H9 (cell line): Measurements from ENCODE around the gene METTL17. TPM values are rescaled to one million over a fixed set of nuclear protein-coding genes. Genes with fewer than 3 reads are reported as not detected.
A peak's percentile ranks its signal among the peaks of the same experiment; 100 is the strongest.

Source experiments
- DNase-seq: peaks from one replicate; pipeline ENCODE4 v3.0.0-alpha.2; 2017
- H2AFZ ChIP-seq: one replicate; pipeline ENCODE4 v1.6.1; 2013; ENCODE audit warnings: mild to moderate bottlenecking, low read length, control low read depth, moderate library complexity
- H2AK5ac ChIP-seq: 2 replicates; pipeline ENCODE4 v1.6.1; 2013; ENCODE audit warnings: low read length, control low read depth, mixed read lengths; ENCODE audit not compliant: insufficient read length
- H2BK120ac ChIP-seq: one replicate; pipeline ENCODE4 v1.6.1; 2013; ENCODE audit warnings: low read depth, mild to moderate bottlenecking, low read length, control low read depth, inconsistent platforms; ENCODE audit not compliant: poor library complexity, severe bottlenecking
- H2BK12ac ChIP-seq: 2 replicates; pipeline ENCODE4 v1.6.1; 2013; ENCODE audit warnings: low read length, control low read depth, mixed read lengths, low read depth; ENCODE audit not compliant: insufficient read length
- H2BK15ac ChIP-seq: 2 replicates; pipeline ENCODE4 v1.6.1; 2013; ENCODE audit warnings: low read depth, low read length, control low read depth
- H2BK20ac ChIP-seq: one replicate; pipeline ENCODE4 v1.6.1; 2013; ENCODE audit warnings: low read depth, mild to moderate bottlenecking, low read length, control low read depth, inconsistent platforms; ENCODE audit not compliant: poor library complexity, severe bottlenecking
- H2BK5ac ChIP-seq: 2 replicates; pipeline ENCODE4 v1.6.1; 2013; ENCODE audit warnings: low read length, control low read depth, mixed read lengths; ENCODE audit not compliant: insufficient read length
- H3K14ac ChIP-seq: 2 replicates; pipeline ENCODE4 v1.6.1; 2013; ENCODE audit warnings: low read length, control low read depth; ENCODE audit not compliant: insufficient read depth
- H3K18ac ChIP-seq: 2 replicates; pipeline ENCODE4 v1.6.1; 2013; ENCODE audit warnings: low read depth, mild to moderate bottlenecking, mixed read lengths, low read length, control low read depth; ENCODE audit not compliant: insufficient read length
- H3K23ac ChIP-seq: 2 replicates; pipeline ENCODE4 v1.6.1; 2013; ENCODE audit warnings: low read length, control low read depth, mixed read lengths, low read depth; ENCODE audit not compliant: insufficient read length
- H3K23me2 ChIP-seq: 2 replicates; pipeline ENCODE4 v1.6.1; 2013; ENCODE audit warnings: low read depth, mild to moderate bottlenecking, mixed read lengths, low read length, control low read depth; ENCODE audit not compliant: insufficient read length, poor library complexity, severe bottlenecking
- H3K27ac ChIP-seq: 2 replicates; pipeline ENCODE4 v1.5.1; 2013; ENCODE audit warnings: low read length, control low read depth, mixed read lengths, low read depth; ENCODE audit not compliant: insufficient read length
- H3K27me3 ChIP-seq: 2 replicates; pipeline ENCODE4 v1.6.1; 2013; ENCODE audit warnings: low read length, control low read depth, inconsistent platforms; ENCODE audit not compliant: insufficient read depth
- H3K4ac ChIP-seq: 2 replicates; pipeline ENCODE4 v1.6.1; 2013; ENCODE audit warnings: low read depth, mild to moderate bottlenecking, control low read depth, inconsistent platforms, low read length, moderate library complexity
- H3K4me1 ChIP-seq: 2 replicates; pipeline ENCODE4 v1.6.1; 2013; ENCODE audit warnings: low read length, control low read depth, inconsistent platforms; ENCODE audit not compliant: insufficient read depth
- H3K4me2 ChIP-seq: 2 replicates; pipeline ENCODE4 v1.6.1; 2013; ENCODE audit warnings: low read length, control low read depth, mixed read lengths; ENCODE audit not compliant: insufficient read length, insufficient read depth
- H3K56ac ChIP-seq: 2 replicates; pipeline ENCODE4 v1.6.1; 2013; ENCODE audit warnings: low read depth, mild to moderate bottlenecking, mixed read lengths, low read length, control low read depth; ENCODE audit not compliant: insufficient read length
- H3K79me1 ChIP-seq: 2 replicates; pipeline ENCODE4 v1.6.1; 2013; ENCODE audit warnings: low read depth, mild to moderate bottlenecking, moderate library complexity, low read length, control low read depth, inconsistent platforms; ENCODE audit not compliant: insufficient read depth, poor library complexity, severe bottlenecking
- H3K79me2 ChIP-seq: 2 replicates; pipeline ENCODE4 v1.6.1; 2013; ENCODE audit warnings: low read length, control low read depth, inconsistent platforms; ENCODE audit not compliant: insufficient read depth
- H3K9ac ChIP-seq: 2 replicates; pipeline ENCODE4 v1.6.1; 2013; ENCODE audit warnings: low read length, control low read depth, mixed read lengths; ENCODE audit not compliant: insufficient read length; ENCODE audit errors: extremely low read depth
- H3K9me3 ChIP-seq: one replicate; pipeline ENCODE4 v1.6.1; 2013; ENCODE audit warnings: low read depth, low read length, inconsistent platforms; ENCODE audit not compliant: control insufficient read depth
- H3T11ph ChIP-seq: one replicate; pipeline ENCODE4 v1.6.1; 2013; ENCODE audit warnings: mild to moderate bottlenecking, low read length, control low read depth, inconsistent platforms
- H4K20me1 ChIP-seq: one replicate; pipeline ENCODE4 v1.6.1; 2013; ENCODE audit not compliant: control insufficient read depth, insufficient read length, insufficient read depth
- H4K5ac ChIP-seq: 2 replicates; pipeline ENCODE4 v1.6.1; 2013; ENCODE audit warnings: low read depth, mild to moderate bottlenecking, mixed read lengths, low read length, control low read depth; ENCODE audit not compliant: insufficient read length
- H4K8ac ChIP-seq: replicated peaks from 2 replicates; pipeline ENCODE4 v1.6.1; 2013; ENCODE audit warnings: low read length, control low read depth, mixed read lengths, low read depth; ENCODE audit not compliant: insufficient read length
- H4K91ac ChIP-seq: 2 replicates; pipeline ENCODE4 v1.6.1; 2013; ENCODE audit warnings: low read depth, mild to moderate bottlenecking, moderate library complexity, mixed read lengths, low read length, control low read depth; ENCODE audit not compliant: insufficient read length
- H3K27ac Mint-ChIP-seq, 3 experiments: 2 replicates in 2 of 3; 3 replicates in 1 of 3; pipeline ENCODE4 v1.8.0; 2020 to 2021; ENCODE audit warnings: mixed read lengths in 3 of 3, mild to moderate bottlenecking in 1 of 3, moderate library complexity in 1 of 3
- H3K27me3 Mint-ChIP-seq: 2 replicates; pipeline ENCODE4 v1.8.0; 2021; ENCODE audit warnings: low read depth, mild to moderate bottlenecking, moderate library complexity, mixed read lengths
- H3K36me3 Mint-ChIP-seq, 3 experiments: 2 replicates in 2 of 3; 3 replicates in 1 of 3; pipeline ENCODE4 v1.8.0; 2020 to 2021; ENCODE audit warnings: low read depth in 3 of 3, mixed read lengths in 3 of 3; ENCODE audit not compliant: insufficient read depth in 1 of 3
- H3K4me1 Mint-ChIP-seq, 2 experiments: 2 replicates each; pipeline ENCODE4 v1.8.0; 2020; ENCODE audit warnings: mixed read lengths in 2 of 2
- H3K4me3 Mint-ChIP-seq, 2 experiments: 2 replicates in 1 of 2; 3 replicates in 1 of 2; pipeline ENCODE4 v1.8.0; 2020 to 2021; ENCODE audit warnings: mild to moderate bottlenecking in 2 of 2, mixed read lengths in 2 of 2, moderate library complexity in 1 of 2
- H3K9me3 Mint-ChIP-seq, 2 experiments: 2 replicates in 1 of 2; 3 replicates in 1 of 2; pipeline ENCODE4 v1.8.0; 2020; ENCODE audit warnings: mild to moderate bottlenecking in 2 of 2, mixed read lengths in 2 of 2, moderate library complexity in 1 of 2
- whole genome bisulfite sequencing: extraction: QIAGEN DNeasy Blood & Tissue Kit; methylation state at CpG from one replicate; pipeline ENCODE4 v1.1.7; 2013; ENCODE audit warnings: missing lambda C conversion rate, low lambda C conversion rate, mixed read lengths; ENCODE audit not compliant: insufficient read length; ENCODE audit errors: extremely low coverage; 5-methylcytosine and 5-hydroxymethylcytosine counted together
- total RNA-seq: library from RNA; stranded (reverse); gene quantifications from 2 replicates; pipeline ENCODE4 v1.2.1, GENCODE V29; 2021
- TF ChIP-seq, protein P1 (sequence below): fragments of 200-600 bp; sonication (generic); conservative IDR thresholded peaks from 3 replicates; pipeline ENCODE4 v1.8.0; 2021; ENCODE audit warnings: antibody characterized with exemption, mild to moderate bottlenecking

Gene METTL17
- total RNA-seq, 1 experiment from 2014 or later, result 81.4 TPM

- Histone ChIP-seq H2BK12ac (no peak overlapping the region), H3K18ac (no peak overlapping the region), H3K23ac (no peak overlapping the region), H2BK15ac (no peak overlapping the region), H3K4me1 (peaks cover 3% of the 10 kb centered on the region), H3K56ac (no peak overlapping the region), H4K5ac (no peak overlapping the region), H3K79me2 (no peaks in the 10 kb centered on the region; the same call in 1 of the 2 replicates), H3K27ac (no peak overlapping the region), H4K20me1 (no peaks in the 10 kb centered on the region), H3K23me2 (no peaks in the 10 kb centered on the region), H3T11ph (no peak overlapping the region), H2BK5ac (no peak overlapping the region), H2BK120ac (no peak overlapping the region), H2AFZ (no peak overlapping the region), H4K8ac (no peak overlapping the region), H3K4ac (no peak overlapping the region), H3K4me2 (peak overlapping the region; percentile 70), H4K91ac (no peak overlapping the region), H3K9ac (peak overlapping the region; percentile 50), H3K27me3 (no peaks in the 10 kb centered on the region), H3K79me1 (no peaks in the 10 kb centered on the region), H3K14ac (no peak overlapping the region), H2AK5ac (no peak overlapping the region), H2BK20ac (no peak overlapping the region), H3K9me3 (no peaks in the 10 kb centered on the region)
- Mint-ChIP-seq H3K4me1 (peaks cover 9 to 12% of the 10 kb centered on the region in 2 experiments), H3K9me3 (no peaks in the 10 kb centered on the region), H3K27ac (no peak overlapping the region; a peak in 1 of 7 replicates), H3K27me3 (peaks cover 6% of the 10 kb centered on the region), H3K4me3 (peak overlapping the region; percentile 39 to 72), H3K36me3 (peaks cover 15 to 26% (median 25%) of the 10 kb centered on the region in 3 experiments; a peak in 6 of 7 replicates)
- no peak for DNase-seq
- no CpG with 5 or more reads among the region's 15 CpGs for WGBS
- TF ChIP-seq, protein P1, sequence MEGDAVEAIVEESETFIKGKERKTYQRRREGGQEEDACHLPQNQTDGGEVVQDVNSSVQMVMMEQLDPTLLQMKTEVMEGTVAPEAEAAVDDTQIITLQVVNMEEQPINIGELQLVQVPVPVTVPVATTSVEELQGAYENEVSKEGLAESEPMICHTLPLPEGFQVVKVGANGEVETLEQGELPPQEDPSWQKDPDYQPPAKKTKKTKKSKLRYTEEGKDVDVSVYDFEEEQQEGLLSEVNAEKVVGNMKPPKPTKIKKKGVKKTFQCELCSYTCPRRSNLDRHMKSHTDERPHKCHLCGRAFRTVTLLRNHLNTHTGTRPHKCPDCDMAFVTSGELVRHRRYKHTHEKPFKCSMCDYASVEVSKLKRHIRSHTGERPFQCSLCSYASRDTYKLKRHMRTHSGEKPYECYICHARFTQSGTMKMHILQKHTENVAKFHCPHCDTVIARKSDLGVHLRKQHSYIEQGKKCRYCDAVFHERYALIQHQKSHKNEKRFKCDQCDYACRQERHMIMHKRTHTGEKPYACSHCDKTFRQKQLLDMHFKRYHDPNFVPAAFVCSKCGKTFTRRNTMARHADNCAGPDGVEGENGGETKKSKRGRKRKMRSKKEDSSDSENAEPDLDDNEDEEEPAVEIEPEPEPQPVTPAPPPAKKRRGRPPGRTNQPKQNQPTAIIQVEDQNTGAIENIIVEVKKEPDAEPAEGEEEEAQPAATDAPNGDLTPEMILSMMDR, result no peak
Observed at GRCh38 chr14:20988717-20989470, 886 bp upstream of the METTL17 start.
